HepG2 (cell line): ENCODE data around the gene ANKDD1A. TPM values are rescaled to one million over a fixed set of nuclear protein-coding genes. Genes with fewer than 3 reads are reported as not detected.

Experiments used
- ADNP ChIP-seq: sonication (generic); formaldehyde crosslinking; IDR thresholded peaks from 2 replicates; pipeline ENCODE4 v1.4.0; 2020; ENCODE audit warnings: missing genetic modification reagents
- ATAD3A ChIP-seq: sonication (generic); formaldehyde crosslinking; IDR thresholded peaks from 2 replicates; pipeline ENCODE4 v1.4.0; 2020; ENCODE audit warnings: missing genetic modification reagents
- CCDC6 ChIP-seq: sonication (generic); formaldehyde crosslinking; IDR thresholded peaks from 2 replicates; pipeline ENCODE4 v1.8.1; 2022; ENCODE audit warnings: mild to moderate bottlenecking, missing genetic modification reagents, moderate library complexity
- DPF2 ChIP-seq: sonication (generic); formaldehyde crosslinking; IDR thresholded peaks from 2 replicates; pipeline ENCODE4 v1.4.0; 2020; ENCODE audit warnings: mild to moderate bottlenecking, low read depth, missing genetic modification reagents, borderline replicate concordance
- GATAD2A ChIP-seq: IDR thresholded peaks from 2 replicates; pipeline ENCODE4 v1.6.1; 2016
- HOXA3 ChIP-seq: sonication (generic); formaldehyde crosslinking; IDR thresholded peaks from 2 replicates; pipeline ENCODE4 v1.5.0; 2020; ENCODE audit warnings: missing genetic modification reagents
- KAT7 ChIP-seq: IDR thresholded peaks from 2 replicates; pipeline ENCODE4 v1.6.1; 2018; ENCODE audit warnings: borderline replicate concordance, missing compliant biosample characterization
- KLF6 ChIP-seq: IDR thresholded peaks from 2 replicates; pipeline ENCODE4 v1.8.0; 2016; ENCODE audit warnings: missing biosample characterization, missing genetic modification reagents
- MED1 ChIP-seq: sonication (generic); formaldehyde crosslinking; IDR thresholded peaks from 2 replicates; pipeline ENCODE4 v1.4.0; 2020; ENCODE audit warnings: missing genetic modification reagents
- NCOA2 ChIP-seq: sonication (generic); formaldehyde crosslinking; IDR thresholded peaks from 2 replicates; pipeline ENCODE4 v1.8.0; 2022; ENCODE audit warnings: inconsistent platforms
- NFYB ChIP-seq: sonication (generic); formaldehyde crosslinking; IDR thresholded peaks from 2 replicates; pipeline ENCODE4 v1.4.0; 2020; ENCODE audit warnings: missing genetic modification reagents
- PHF20 ChIP-seq: sonication (generic); formaldehyde crosslinking; IDR thresholded peaks from 2 replicates; pipeline ENCODE4 v1.5.0; 2020; ENCODE audit warnings: mild to moderate bottlenecking, missing genetic modification reagents
- RBM39 ChIP-seq: fragments of 200-400 bp; formaldehyde crosslinking; IDR thresholded peaks from one replicate; pipeline ENCODE4 v1.6.1; 2018; ENCODE audit warnings: antibody characterized with exemption, mild to moderate bottlenecking, low read depth, low read length; ENCODE audit not compliant: poor library complexity, severe bottlenecking
- SAP130 ChIP-seq: IDR thresholded peaks from 2 replicates; pipeline ENCODE4 v1.6.1; 2016; ENCODE audit warnings: low read depth
- ZFX ChIP-seq: sonication (generic); formaldehyde crosslinking; IDR thresholded peaks from 2 replicates; pipeline ENCODE4 v1.4.0; 2020; ENCODE audit warnings: mild to moderate bottlenecking, low read depth, missing genetic modification reagents, moderate library complexity
- ZNF282 ChIP-seq: fragments of 450-650 bp; IDR thresholded peaks from 2 replicates; pipeline ENCODE4 v1.6.1; 2018; ENCODE audit not compliant: partially characterized antibody
- ZNF333 ChIP-seq: sonication (generic); formaldehyde crosslinking; IDR thresholded peaks from 2 replicates; pipeline ENCODE4 v1.4.0; 2020; ENCODE audit warnings: mild to moderate bottlenecking, missing genetic modification reagents, borderline replicate concordance
- ZNF501 ChIP-seq: sonication (generic); formaldehyde crosslinking; IDR thresholded peaks from 2 replicates; pipeline ENCODE4 v1.5.1; 2020; ENCODE audit warnings: mild to moderate bottlenecking, moderate library complexity, missing genetic modification reagents
- ZNF598 ChIP-seq: sonication (generic); formaldehyde crosslinking; IDR thresholded peaks from 2 replicates; pipeline ENCODE4 v1.5.1; 2020; ENCODE audit warnings: mild to moderate bottlenecking, missing genetic modification reagents, borderline replicate concordance
- ZNF775 ChIP-seq: sonication (generic); formaldehyde crosslinking; IDR thresholded peaks from 2 replicates; pipeline ENCODE4 v1.4.0; 2020; ENCODE audit warnings: missing genetic modification reagents, mild to moderate bottlenecking, moderate library complexity, borderline replicate concordance
- ZNF782 ChIP-seq: sonication (generic); formaldehyde crosslinking; IDR thresholded peaks from 2 replicates; pipeline ENCODE4 v1.4.0; 2020; ENCODE audit warnings: missing genetic modification reagents, mild to moderate bottlenecking, borderline replicate concordance
- ZNF891 ChIP-seq: sonication (generic); formaldehyde crosslinking; IDR thresholded peaks from 2 replicates; pipeline ENCODE4 v1.5.0; 2020; ENCODE audit warnings: mild to moderate bottlenecking, missing genetic modification reagents
- polyA plus RNA-seq, 8 experiments: library from polyadenylated mRNA; depleted of rRNA in 3 of 8; stranded (reverse) in 7 of 8; unstranded in 1 of 8; fragments of >200 nt; fragmentation: Illumina TruSeq in 4 of 8; extraction: Trizol in 4 of 8; gene quantifications; 2 replicates each; pipeline versions ENCODE4 v1.2.1 to v1.2.3, GENCODE V29; 2011 to 2016; ENCODE audit warnings: low read depth in 4 of 8, missing spikeins in 1 of 8, mixed read lengths in 1 of 8; ENCODE audit not compliant: insufficient read depth in 1 of 8
- total RNA-seq, 5 experiments: library from RNA; depleted of rRNA; stranded (reverse); fragments of >200 nt; fragmentation: Illumina TruSeq; extraction: Trizol; gene quantifications; 2 replicates each; pipeline ENCODE4 v1.2.3, GENCODE V29; 2016; ENCODE audit warnings: low read depth in 1 of 5
- TF ChIP-seq, protein P1 (sequence below): IDR thresholded peaks from 2 replicates; pipeline ENCODE4 v1.6.1; 2012; ENCODE audit warnings: inconsistent platforms
- TF ChIP-seq, protein P2 (sequence below): IDR thresholded peaks from 2 replicates; pipeline ENCODE4 v1.6.1; 2016; ENCODE audit warnings: low read depth, missing genetic modification reagents, missing compliant biosample characterization

Gene ANKDD1A
- total and polyA plus RNA-seq, 2 of the 13 experiments (the other 11 are each of a cell fraction or from before 2014, with no cell fraction given), result 0.11 to 0.48 TPM

DNA sequence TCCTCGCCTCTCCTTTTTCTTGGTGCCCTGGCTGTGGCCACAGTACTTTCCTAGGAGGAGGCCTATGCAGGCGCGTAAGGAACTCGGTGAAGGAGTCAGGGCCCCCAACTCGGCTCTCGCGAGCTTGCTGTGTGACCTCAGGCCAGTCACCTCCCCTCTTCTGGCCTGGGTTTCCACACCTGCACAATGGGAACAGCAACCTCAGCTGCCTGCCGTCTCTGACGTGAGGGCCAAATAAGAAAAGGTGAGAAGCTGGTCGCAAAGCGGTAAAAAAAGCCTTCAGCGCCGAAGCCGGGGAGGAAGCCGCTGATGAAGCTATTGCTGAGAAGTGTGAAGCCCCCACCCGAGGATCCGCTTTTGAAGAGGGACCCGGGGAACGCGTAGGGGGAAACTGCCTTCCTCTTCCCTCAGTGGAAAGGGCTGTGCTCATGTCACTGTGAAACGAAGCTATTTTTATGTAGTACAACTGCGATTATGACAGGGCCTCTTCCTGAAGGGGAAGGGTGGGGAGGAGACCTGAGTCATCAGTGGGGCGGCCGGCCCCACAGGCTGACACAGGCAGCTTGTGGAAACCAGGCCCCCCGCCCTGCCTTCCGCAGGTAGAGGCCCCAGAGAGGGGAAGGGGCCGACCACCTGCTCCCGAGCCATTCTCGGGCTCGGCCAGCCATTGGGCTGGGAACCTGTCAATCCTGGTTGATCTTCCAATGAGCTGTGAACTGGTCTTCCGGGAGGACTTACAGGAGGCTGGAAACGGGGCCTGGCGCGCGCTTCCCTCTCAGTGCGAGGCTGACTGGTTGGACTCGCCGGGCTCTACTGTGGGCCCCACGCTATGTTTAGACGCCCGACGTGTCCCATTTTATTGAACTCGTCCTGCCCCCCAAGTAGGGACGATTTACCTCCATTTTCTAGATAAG lies 18.0 kb upstream of the ANKDD1A start (continued):
- peak; percentile 90 for TF ChIP-seq NFYB (CRISPR knock-in tag)
- 0 out of 2 replicates have a peak, but pooled peaks have one; percentile 31 for TF ChIP-seq CCDC6 (CRISPR knock-in tag)
- peak; percentile 65 for TF ChIP-seq ZFX
- TF ChIP-seq ZNF782, result no peak
- TF ChIP-seq HOXA3 (CRISPR knock-in tag), result peak; percentile 30; the same call in 1 of the 2 replicates
- TF ChIP-seq, protein P1, sequence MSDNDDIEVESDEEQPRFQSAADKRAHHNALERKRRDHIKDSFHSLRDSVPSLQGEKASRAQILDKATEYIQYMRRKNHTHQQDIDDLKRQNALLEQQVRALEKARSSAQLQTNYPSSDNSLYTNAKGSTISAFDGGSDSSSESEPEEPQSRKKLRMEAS, result peak; percentile 66
- TF ChIP-seq, protein P2, sequence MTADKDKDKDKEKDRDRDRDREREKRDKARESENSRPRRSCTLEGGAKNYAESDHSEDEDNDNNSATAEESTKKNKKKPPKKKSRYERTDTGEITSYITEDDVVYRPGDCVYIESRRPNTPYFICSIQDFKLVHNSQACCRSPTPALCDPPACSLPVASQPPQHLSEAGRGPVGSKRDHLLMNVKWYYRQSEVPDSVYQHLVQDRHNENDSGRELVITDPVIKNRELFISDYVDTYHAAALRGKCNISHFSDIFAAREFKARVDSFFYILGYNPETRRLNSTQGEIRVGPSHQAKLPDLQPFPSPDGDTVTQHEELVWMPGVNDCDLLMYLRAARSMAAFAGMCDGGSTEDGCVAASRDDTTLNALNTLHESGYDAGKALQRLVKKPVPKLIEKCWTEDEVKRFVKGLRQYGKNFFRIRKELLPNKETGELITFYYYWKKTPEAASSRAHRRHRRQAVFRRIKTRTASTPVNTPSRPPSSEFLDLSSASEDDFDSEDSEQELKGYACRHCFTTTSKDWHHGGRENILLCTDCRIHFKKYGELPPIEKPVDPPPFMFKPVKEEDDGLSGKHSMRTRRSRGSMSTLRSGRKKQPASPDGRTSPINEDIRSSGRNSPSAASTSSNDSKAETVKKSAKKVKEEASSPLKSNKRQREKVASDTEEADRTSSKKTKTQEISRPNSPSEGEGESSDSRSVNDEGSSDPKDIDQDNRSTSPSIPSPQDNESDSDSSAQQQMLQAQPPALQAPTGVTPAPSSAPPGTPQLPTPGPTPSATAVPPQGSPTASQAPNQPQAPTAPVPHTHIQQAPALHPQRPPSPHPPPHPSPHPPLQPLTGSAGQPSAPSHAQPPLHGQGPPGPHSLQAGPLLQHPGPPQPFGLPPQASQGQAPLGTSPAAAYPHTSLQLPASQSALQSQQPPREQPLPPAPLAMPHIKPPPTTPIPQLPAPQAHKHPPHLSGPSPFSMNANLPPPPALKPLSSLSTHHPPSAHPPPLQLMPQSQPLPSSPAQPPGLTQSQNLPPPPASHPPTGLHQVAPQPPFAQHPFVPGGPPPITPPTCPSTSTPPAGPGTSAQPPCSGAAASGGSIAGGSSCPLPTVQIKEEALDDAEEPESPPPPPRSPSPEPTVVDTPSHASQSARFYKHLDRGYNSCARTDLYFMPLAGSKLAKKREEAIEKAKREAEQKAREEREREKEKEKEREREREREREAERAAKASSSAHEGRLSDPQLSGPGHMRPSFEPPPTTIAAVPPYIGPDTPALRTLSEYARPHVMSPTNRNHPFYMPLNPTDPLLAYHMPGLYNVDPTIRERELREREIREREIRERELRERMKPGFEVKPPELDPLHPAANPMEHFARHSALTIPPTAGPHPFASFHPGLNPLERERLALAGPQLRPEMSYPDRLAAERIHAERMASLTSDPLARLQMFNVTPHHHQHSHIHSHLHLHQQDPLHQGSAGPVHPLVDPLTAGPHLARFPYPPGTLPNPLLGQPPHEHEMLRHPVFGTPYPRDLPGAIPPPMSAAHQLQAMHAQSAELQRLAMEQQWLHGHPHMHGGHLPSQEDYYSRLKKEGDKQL (CRISPR knock-in tag), result no peak
- TF ChIP-seq ADNP (CRISPR knock-in tag), result no peak
- peak; percentile 31; the same call in 1 of the 2 replicates for TF ChIP-seq PHF20 (CRISPR knock-in tag)
- TF ChIP-seq RBM39, result peak; percentile 44
- TF ChIP-seq NCOA2, result 0 out of 2 replicates have a peak, but pooled peaks have one; percentile 15
- TF ChIP-seq ZNF891 (CRISPR knock-in tag), result 0 out of 2 replicates have a peak, but pooled peaks have one; percentile 23
- no peak; the same call in 1 of the 2 replicates for TF ChIP-seq KLF6 (CRISPR knock-in tag)
- no peak for TF ChIP-seq ZNF282
- 0 out of 2 replicates have a peak, but pooled peaks have one; percentile 25 for TF ChIP-seq GATAD2A
- TF ChIP-seq ZNF598 (CRISPR knock-in tag), result 0 out of 2 replicates have a peak, but pooled peaks have one; percentile 34
- TF ChIP-seq DPF2, result no peak
- no peak for TF ChIP-seq ZNF333
- TF ChIP-seq ZNF501, result peak; percentile 28; the same call in 1 of the 2 replicates
- TF ChIP-seq MED1 (CRISPR knock-in tag), result no peak
- TF ChIP-seq ZNF775 (CRISPR knock-in tag), result no peak
- TF ChIP-seq KAT7 (CRISPR knock-in tag), result no peak
- TF ChIP-seq SAP130 (CRISPR knock-in tag), result peak; percentile 30; the same call in 1 of the 2 replicates
- no peak for TF ChIP-seq ATAD3A (CRISPR knock-in tag)
